Stimulated activated CD8-positive, alpha-beta memory T cell treated with anti-CD3 and anti-CD28 coated beads, Interleukin-12 subunit alpha, Interleukin-12 subunit beta, amount 100 ng/mL, for 24 hours (primary cell): ENCODE results near the gene RPS6KA2.

Experiments used
- DNase-seq: peaks from one replicate; pipeline ENCODE4 v3.0.0-alpha.2; 2020; ENCODE audit errors: extremely low read depth

The RPS6KA2 gene

GRCh38 chr6:166572370-166573261 is 54.4 kb downstream of the RPS6KA2 start:
- DNase-seq, result no peak

GRCh38 chr6:166570929-166571713 is 55.9 kb downstream of the RPS6KA2 start:
- no peak for DNase-seq

- no peak for DNase-seq
Observed at GRCh38 chr6:166569206-166569605, 57.8 kb downstream of the RPS6KA2 start.

GRCh38 chr6:166567813-166568212 is 59.2 kb downstream of the RPS6KA2 start:
- DNase-seq, result no peak

GRCh38 chr6:166567107-166567506 is 59.9 kb downstream of the RPS6KA2 start:
- no peak for DNase-seq

GRCh38 chr6:166566026-166567011 is 60.7 kb downstream of the RPS6KA2 start:
- no peak for DNase-seq

- DNase-seq, result no peak
Observed at GRCh38 chr6:166565084-166565967, 61.7 kb downstream of the RPS6KA2 start.

GRCh38 chr6:166563805-166564204 is 63.2 kb downstream of the RPS6KA2 start:
- DNase-seq, result no peak

GRCh38 chr6:166563200-166563599 is 63.9 kb downstream of the RPS6KA2 start:
- DNase-seq, result no peak

GRCh38 chr6:166562726-166563125 is 64.3 kb downstream of the RPS6KA2 start:
- DNase-seq, result no peak

GRCh38 chr6:166561771-166562359 is 65.2 kb downstream of the RPS6KA2 start:
- no peak for DNase-seq

GRCh38 chr6:166560222-166560621 is 66.8 kb downstream of the RPS6KA2 start:
- DNase-seq, result no peak

GRCh38 chr6:166559662-166560061 is 67.4 kb downstream of the RPS6KA2 start:
- DNase-seq, result no peak

GRCh38 chr6:166559211-166559610 is 67.8 kb downstream of the RPS6KA2 start:
- DNase-seq, result no peak

- no peak for DNase-seq
Observed at GRCh38 chr6:166558156-166559005, 68.7 kb downstream of the RPS6KA2 start.

- DNase-seq, result no peak
Observed at GRCh38 chr6:166556863-166557322, 70.2 kb downstream of the RPS6KA2 start.

GRCh38 chr6:166556336-166556735 is 70.7 kb downstream of the RPS6KA2 start:
- no peak for DNase-seq

- no peak for DNase-seq
Observed at GRCh38 chr6:166555086-166555485, 72.0 kb downstream of the RPS6KA2 start.

- DNase-seq, result no peak
Observed at GRCh38 chr6:166554316-166554715, 72.7 kb downstream of the RPS6KA2 start.
